NOMO-1 treated with dmso at 0.1 percent for 144 hours (cell line): ENCODE data around the gene GIPC2.

Source experiments
- DNase-seq: peaks from one replicate; lab custom pipeline; 2025; ENCODE audit not compliant: unreplicated experiment; lab: John Stamatoyannopoulos, UW

The GIPC2 gene

GRCh38 chr1:78035121-78035520 lies 10.6 kb upstream of the GIPC2 start:
- DNase-seq: no peak

GRCh38 chr1:78036450-78036849 lies 9.3 kb upstream of the GIPC2 start:
- no peak for DNase-seq

- DNase-seq: no peak
Measured at GRCh38 chr1:78038071-78038470, 7.7 kb upstream of the GIPC2 start.

- no peak for DNase-seq
Measured at GRCh38 chr1:78038491-78038939, 7.3 kb upstream of the GIPC2 start.

- DNase-seq: no peak
Measured at GRCh38 chr1:78040484-78041089, 5.2 kb upstream of the GIPC2 start.

GRCh38 chr1:78043436-78043835 lies 2.3 kb upstream of the GIPC2 start:
- no peak for DNase-seq

GRCh38 chr1:78044796-78045562 lies 787 bp upstream of the GIPC2 start:
- DNase-seq: no peak

- DNase-seq: no peak
Measured at GRCh38 chr1:78045563-78045925, 222 bp upstream of the GIPC2 start.

- DNase-seq: no peak
Measured at GRCh38 chr1:78047106-78047505, 1.3 kb downstream of the GIPC2 start.

GRCh38 chr1:78047631-78048030 lies 1.9 kb downstream of the GIPC2 start:
- no peak for DNase-seq

GRCh38 chr1:78048446-78048845 lies 2.7 kb downstream of the GIPC2 start:
- DNase-seq: no peak

- DNase-seq: no peak
Measured at GRCh38 chr1:78049396-78049795, 3.6 kb downstream of the GIPC2 start.

GRCh38 chr1:78051005-78051404 lies 5.2 kb downstream of the GIPC2 start:
- DNase-seq: no peak

GRCh38 chr1:78052685-78053405 lies 7.1 kb downstream of the GIPC2 start:
- no peak for DNase-seq

GRCh38 chr1:78053498-78053897 lies 7.7 kb downstream of the GIPC2 start:
- no peak for DNase-seq

- no peak for DNase-seq
Measured at GRCh38 chr1:78054559-78054958, 8.8 kb downstream of the GIPC2 start.

- no peak for DNase-seq
Measured at GRCh38 chr1:78054972-78055371, 9.2 kb downstream of the GIPC2 start.

GRCh38 chr1:78055565-78056132 lies 9.9 kb downstream of the GIPC2 start:
- no peak for DNase-seq

- DNase-seq: no peak
Measured at GRCh38 chr1:78058670-78059069, 12.9 kb downstream of the GIPC2 start.

- no peak for DNase-seq
Measured at GRCh38 chr1:78060857-78061563, 15.2 kb downstream of the GIPC2 start.

GRCh38 chr1:78061825-78062523 lies 16.2 kb downstream of the GIPC2 start:
- DNase-seq: no peak
